HG02798 (cell line): ENCODE results near the gene SCAANT1.

Experiments used
- ATAC-seq: cut with Tn5 transposase; IDR thresholded peaks from one replicate; pipeline ENCODE4 v1.9.1; 2021; ENCODE audit warnings: mild to moderate bottlenecking; ENCODE audit not compliant: unreplicated experiment, poor library complexity

The SCAANT1 gene

DNA sequence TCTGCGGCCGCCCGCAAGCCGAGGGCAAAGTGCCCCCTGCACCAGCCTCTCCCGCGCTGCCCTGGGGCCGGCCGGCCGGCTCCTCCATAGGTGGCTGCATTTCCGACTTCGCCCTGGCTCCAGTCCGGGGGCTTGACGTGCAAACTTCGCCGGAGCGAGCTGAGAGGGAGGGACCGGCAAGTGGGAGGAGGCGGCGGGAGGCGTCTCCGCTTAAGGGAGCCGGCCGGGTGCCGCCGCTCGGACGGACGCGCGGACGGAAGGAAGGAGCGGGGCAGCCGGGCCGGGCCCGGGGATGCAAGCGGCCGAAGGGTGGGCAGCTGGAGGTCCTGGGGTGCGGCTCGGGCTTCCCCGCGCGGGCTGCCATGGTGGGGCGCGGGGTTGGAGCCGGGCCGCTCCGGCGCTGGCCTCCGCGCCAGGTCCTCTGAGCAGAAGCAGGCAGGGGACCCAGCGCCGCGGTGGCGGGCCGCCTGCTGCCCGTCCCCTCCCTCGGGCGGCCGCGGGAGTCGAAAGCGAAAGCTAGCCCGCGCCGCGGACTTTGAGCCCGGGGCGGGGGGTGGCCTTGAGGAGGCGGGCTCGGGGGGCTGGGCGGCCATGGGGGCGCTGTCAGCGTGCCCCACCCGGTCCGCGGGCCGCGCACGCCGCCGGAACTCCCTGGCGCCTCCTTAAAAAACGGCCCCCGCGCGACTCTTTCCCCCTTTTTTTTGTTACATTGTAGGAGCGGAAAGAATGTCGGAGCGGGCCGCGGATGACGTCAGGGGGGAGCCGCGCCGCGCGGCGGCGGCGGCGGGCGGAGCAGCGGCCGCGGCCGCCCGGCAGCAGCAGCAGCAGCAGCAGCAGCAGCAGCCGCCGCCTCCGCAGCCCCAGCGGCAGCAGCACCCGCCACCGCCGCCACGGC is at the start of gene SCAANT1:
Gene SCAANT1, minus strand, starts transcription at position 511 of the 895 bp plus-strand sequence.
- peak; percentile 83 for ATAC-seq

GRCh38 chr3:63961891-63962290 is 49.7 kb upstream of the SCAANT1 start:
- ATAC-seq: peak; percentile 85

DNA sequence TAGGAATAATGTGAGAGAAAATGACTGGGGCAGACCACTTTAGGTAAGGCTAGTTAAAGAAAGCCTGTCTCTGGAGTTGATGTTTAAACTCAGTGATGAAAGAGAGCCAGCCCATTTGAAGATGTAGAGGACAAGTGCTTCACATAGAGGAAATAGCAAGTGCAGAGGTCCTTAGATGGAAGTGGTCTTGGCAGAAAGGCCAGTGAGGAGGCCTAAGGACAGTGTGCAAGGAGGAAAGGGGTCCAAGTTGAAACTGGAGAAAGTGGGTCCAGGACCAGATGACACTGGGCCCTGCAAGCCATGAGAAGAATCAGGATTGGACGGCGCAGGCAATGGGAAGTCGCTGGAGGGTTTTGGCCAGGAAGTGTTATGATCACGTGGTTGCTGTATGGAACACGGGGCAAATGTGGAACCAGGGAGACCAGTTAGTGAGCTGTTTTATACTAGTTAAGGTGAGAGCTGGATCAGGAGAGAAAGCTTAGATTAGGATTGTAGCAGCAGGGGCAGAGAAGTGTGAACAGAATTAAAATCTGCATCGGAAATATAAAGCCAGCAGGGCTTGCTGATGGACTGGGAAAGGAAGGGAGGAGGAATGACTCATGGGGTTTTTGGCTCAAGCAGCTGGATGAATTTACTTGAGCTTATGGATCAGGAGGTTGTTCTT is 48.0 kb upstream of the SCAANT1 start:
- no peak for ATAC-seq

- ATAC-seq: no peak
These were observed 47.0 kb upstream of the SCAANT1 start for GRCh38 chr3:63959146-63959545.

- no peak for ATAC-seq
These were observed 43.8 kb upstream of the SCAANT1 start for GRCh38 chr3:63955830-63956545.

GRCh38 chr3:63955036-63955650 is 43.0 kb upstream of the SCAANT1 start:
- no peak for ATAC-seq

DNA sequence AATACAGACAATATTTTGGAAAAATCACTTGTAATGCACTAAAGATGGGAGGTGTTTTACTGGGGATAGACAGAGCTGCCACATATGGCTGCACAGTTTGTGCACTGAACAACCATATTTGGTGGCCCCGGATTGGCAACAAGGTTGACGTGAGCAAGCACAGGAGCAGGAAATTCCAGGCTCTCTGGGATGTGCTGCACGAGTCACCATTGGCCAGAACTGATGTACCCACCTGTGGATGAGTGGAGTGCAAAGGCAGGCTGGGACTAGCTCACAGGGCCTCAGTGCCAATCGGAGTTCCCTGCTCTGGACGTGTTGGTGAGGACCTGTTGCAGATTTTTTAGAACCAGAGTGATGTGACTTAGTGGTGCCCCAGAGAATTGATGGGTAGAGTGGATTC is 42.0 kb upstream of the SCAANT1 start:
- no peak for ATAC-seq

DNA sequence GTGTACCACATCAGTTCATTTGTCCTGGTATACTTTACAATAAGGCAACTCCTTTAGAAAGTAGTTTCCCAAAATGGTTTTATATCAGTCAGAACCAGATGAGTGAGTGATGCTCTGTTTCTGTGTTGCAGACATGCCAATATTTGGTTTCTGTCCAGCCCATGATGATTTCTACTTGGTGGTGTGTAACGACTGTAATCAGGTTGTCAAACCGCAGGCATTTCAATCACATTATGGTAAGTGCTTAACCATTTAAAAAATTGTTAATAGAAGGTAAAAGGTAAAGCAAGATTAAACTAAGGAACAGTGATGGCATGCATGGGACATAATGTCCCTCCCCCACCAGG is 40.0 kb upstream of the SCAANT1 start:
- no peak for ATAC-seq

DNA sequence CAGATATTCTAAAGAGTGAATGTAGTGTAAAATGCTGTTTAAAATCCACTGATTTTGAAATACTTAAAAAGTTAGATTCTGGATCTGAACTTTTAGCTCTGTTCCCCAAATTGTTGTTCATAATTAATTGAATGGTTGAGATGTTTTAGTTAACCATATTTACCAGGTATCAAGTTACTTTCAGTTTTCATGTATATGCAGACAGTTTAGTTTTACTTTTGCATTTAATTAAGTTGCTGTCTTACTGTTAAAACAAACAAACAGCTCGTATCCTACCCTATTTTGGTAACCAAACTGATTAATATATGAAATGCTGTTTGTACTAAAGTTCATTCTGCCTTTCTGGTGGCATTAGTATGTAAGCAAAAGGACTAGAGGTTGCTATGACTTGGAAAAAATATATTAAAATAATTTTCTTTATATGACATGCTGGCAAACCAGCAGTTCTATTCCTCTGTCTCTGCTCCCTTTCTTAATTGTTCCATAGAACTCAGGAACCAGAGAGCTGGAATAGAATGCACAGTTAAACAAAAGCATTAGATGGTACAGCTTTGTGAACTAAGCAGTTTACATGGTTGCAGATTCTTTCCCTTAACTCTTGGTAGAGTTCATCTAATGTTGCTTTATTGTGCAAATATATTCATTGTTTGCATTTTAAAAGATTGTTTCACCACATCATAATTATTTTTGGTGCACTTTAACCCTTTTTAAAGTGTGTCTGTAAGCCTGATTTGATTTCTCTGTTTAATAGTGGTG is 39.5 kb upstream of the SCAANT1 start:
- peak; percentile 61 for ATAC-seq

DNA sequence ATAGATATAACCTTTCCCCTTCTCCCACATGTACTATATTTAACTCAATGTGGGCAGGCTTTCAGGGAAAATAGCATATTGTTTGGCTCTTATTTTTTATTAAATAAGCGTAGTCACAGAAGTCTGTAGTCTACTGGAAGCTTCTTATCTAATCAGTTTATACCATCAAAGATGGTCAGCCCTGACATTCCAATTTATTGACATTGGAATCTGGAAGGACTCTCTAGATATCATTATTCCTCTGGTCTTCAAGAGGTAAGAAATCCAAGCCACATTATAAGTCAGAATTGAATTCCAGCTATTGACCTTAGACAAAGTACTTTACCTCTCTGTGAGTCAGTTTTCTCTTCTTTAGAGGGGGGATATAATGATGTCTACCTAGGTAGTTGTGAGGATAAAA is 38.5 kb upstream of the SCAANT1 start:
- ATAC-seq: no peak

- no peak for ATAC-seq
These were observed 36.8 kb upstream of the SCAANT1 start for GRCh38 chr3:63949005-63949404.

- no peak for ATAC-seq
These were observed 35.4 kb upstream of the SCAANT1 start for GRCh38 chr3:63947594-63947993.

DNA sequence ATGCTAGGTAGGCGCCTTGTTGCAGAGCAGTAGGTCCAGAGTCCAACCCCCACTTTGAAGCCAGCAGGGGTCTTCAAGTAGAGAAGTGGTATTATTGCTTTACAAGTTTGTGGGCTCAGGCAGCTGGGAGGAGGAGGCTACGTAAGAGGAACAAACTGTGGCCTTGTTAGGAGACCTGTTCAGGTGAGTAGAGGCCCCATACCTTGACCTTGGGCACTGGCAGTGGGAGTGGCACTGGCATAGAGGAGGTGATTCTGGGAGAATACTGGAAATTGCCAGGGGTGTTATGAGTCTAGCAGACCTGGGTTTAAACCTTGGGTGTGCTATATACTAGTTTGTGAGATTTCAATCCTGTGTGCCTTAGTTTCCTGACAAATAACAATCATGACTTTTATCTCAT is 34.6 kb upstream of the SCAANT1 start:
- ATAC-seq: no peak

GRCh38 chr3:63945558-63946096 is 33.4 kb upstream of the SCAANT1 start:
- ATAC-seq: no peak

DNA sequence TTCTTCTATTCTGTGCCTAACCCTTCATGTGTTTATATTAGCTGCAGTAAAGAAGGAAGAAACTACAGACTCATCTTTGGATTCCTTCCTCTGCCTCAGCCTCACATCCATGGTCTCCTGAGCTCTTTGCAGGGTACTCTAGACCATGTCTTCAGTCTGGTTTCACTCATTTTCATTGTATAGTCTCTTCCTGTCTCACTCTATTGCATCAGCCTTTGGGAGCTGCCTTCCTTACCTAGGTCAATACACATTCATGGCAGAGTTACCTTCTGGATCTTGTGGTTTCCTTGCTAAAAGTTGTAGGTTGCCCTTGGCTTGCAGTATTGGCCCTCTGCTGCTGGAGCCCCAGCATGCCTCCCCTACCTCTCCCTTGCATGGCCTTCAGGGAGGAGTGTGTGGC is 31.5 kb upstream of the SCAANT1 start:
- no peak for ATAC-seq

GRCh38 chr3:63942528-63942927 is 30.3 kb upstream of the SCAANT1 start:
- ATAC-seq: no peak

DNA sequence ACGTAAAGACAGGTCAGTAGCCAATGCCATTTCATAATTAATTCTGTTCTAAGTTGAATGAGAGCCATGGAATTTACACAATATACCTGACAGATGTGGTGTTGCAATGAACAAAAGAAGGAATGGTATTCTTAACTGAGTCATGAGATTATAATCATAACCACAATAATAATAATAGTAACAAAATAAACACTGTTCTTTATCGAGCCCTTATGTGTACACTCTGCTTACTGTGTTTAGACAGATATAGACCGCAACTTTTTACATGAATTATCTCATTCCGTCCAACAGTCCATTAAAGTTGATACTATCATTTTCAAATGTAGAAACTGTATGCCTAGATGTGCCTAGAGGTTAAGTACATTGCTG is 28.2 kb upstream of the SCAANT1 start:
- ATAC-seq: no peak

- ATAC-seq: peak; percentile 77
These were observed 25.8 kb upstream of the SCAANT1 start for GRCh38 chr3:63937661-63938651.

DNA sequence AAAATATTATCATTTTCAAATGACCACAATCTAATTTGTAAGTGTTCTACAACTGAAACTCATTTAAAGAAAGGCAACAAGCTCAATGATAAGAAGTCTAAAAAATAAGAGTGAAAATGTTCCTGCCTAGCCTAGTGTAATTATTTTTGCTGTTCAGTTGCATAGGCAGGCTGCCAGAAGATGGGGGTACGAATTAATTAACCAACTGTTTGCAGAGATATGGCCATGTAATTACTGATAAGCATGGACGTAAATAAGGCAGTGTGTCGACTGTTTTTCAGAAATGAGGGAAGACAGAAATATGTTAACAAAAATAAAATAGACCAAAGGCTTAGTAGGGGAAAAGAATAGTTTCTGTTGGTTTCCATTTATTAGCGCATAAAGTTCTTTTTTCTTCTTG is 24.7 kb upstream of the SCAANT1 start:
- ATAC-seq: no peak
